CD4-positive, CD25-positive, alpha-beta regulatory T cell (primary cell): ENCODE data around the gene IQCE. TPM values are rescaled to one million over a fixed set of nuclear protein-coding genes. Genes with fewer than 3 reads are reported as not detected.
"Not testable (repeated sequence)": the region's sequence is repeated elsewhere in the genome, so short reads cannot be mapped to it uniquely, and the experiment has no call there.

ENCODE experiments used
- ATAC-seq, 2 donors: fragments of 150-1000 bp; cut with Tn5 transposase; one replicate each; pipeline ENCODE4 v1.10.0; 2021; ENCODE audit warnings: low read depth in 2 of 2, moderate number of reproducible peaks in 2 of 2, moderate library complexity in 1 of 2
- DNase-seq, 3 donors: peaks; one replicate each; pipeline versions ENCODE4 v3.0.0 to v3.0.0-alpha.2; 2012 to 2022; ENCODE audit warnings: mixed read lengths in 1 of 3
- H3K27ac ChIP-seq: one replicate; pipeline ENCODE4 v1.7.0; 2013; ENCODE audit warnings: mild to moderate bottlenecking, low read length; ENCODE audit not compliant: insufficient read depth, poor library complexity, severe bottlenecking
- H3K27me3 ChIP-seq: one replicate; pipeline ENCODE4 v1.7.0; 2013; ENCODE audit warnings: low read length; ENCODE audit not compliant: control insufficient read depth, insufficient read depth
- H3K36me3 ChIP-seq: one replicate; pipeline ENCODE4 v1.7.0; 2013; ENCODE audit warnings: mild to moderate bottlenecking, low read length, moderate library complexity; ENCODE audit not compliant: control insufficient read depth, insufficient read depth
- H3K4me1 ChIP-seq: 2 replicates; pipeline ENCODE4 v1.7.0; 2013; ENCODE audit warnings: mild to moderate bottlenecking, low read length; ENCODE audit not compliant: insufficient read depth, control insufficient read depth, poor library complexity, severe bottlenecking
- H3K4me3 ChIP-seq: one replicate; pipeline ENCODE4 v1.7.0; 2013; ENCODE audit warnings: low read depth, mild to moderate bottlenecking, low read length, moderate library complexity
- H3K9me3 ChIP-seq, 2 experiments: 1 replicate in 1 of 2; 2 replicates in 1 of 2; pipeline ENCODE4 v1.7.0; 2013; ENCODE audit warnings: low read length in 2 of 2, mild to moderate bottlenecking in 1 of 2, moderate library complexity in 1 of 2; ENCODE audit not compliant: control insufficient read depth in 2 of 2
- H3K27ac Mint-ChIP-seq, 3 donors: one replicate each; pipeline ENCODE4 v1.8.0; 2020 to 2022; ENCODE audit warnings: mild to moderate bottlenecking in 3 of 3, mixed read lengths in 3 of 3, moderate library complexity in 2 of 3
- H3K27me3 Mint-ChIP-seq: one replicate; pipeline ENCODE4 v1.8.0; 2022; ENCODE audit warnings: mild to moderate bottlenecking, mixed read lengths
- H3K36me3 Mint-ChIP-seq: one replicate; pipeline ENCODE4 v1.8.0; 2020; ENCODE audit warnings: mixed read lengths
- H3K4me1 Mint-ChIP-seq, 4 donors: one replicate each; pipeline ENCODE4 v1.8.0; 2020 to 2022; ENCODE audit warnings: mixed read lengths in 4 of 4, mild to moderate bottlenecking in 1 of 4
- H3K4me3 Mint-ChIP-seq, 4 donors: one replicate each; pipeline ENCODE4 v1.8.0; 2020 to 2022; ENCODE audit warnings: mild to moderate bottlenecking in 4 of 4, mixed read lengths in 4 of 4, moderate library complexity in 3 of 4
- H3K9me3 Mint-ChIP-seq, 7 donors: one replicate each; pipeline ENCODE4 v1.8.0; 2020 to 2022; ENCODE audit warnings: mixed read lengths in 7 of 7, mild to moderate bottlenecking in 3 of 7, moderate library complexity in 2 of 7
- polyA plus RNA-seq, 4 donors: library from polyadenylated mRNA; unstranded; fragments of 300-500 nt; fragmentation: Illumina TruSeq; gene quantifications; one replicate each; pipeline ENCODE4 v1.2.3, GENCODE V29; 2021
- total RNA-seq: library from RNA; stranded (reverse); gene quantifications from one replicate; pipeline ENCODE4 v1.2.3, GENCODE V29; 2022

The IQCE gene
- total and polyA plus RNA-seq, 5 donors from 2014 or later: 0.69 to 6.6 (median 1.00) TPM

- no peaks in the 10 kb centered on the region for H3K27me3 ChIP-seq
- H3K9me3 Mint-ChIP-seq: no peaks in the 10 kb centered on the region
- ATAC-seq (no peak), DNase-seq (no peak)
- H3K4me1 Mint-ChIP-seq: no peaks in the 10 kb centered on the region
- H3K4me3 ChIP-seq: no peak overlapping the region
- H3K27me3 Mint-ChIP-seq: no peaks in the 10 kb centered on the region
- H3K36me3 Mint-ChIP-seq: peaks cover 15% of the 10 kb centered on the region
- no peak overlapping the region for H3K4me3 Mint-ChIP-seq
- H3K4me1 ChIP-seq: no peaks in the 10 kb centered on the region
- H3K27ac ChIP-seq: no peak overlapping the region
- no peak overlapping the region for H3K27ac Mint-ChIP-seq
- H3K36me3 ChIP-seq: no peaks in the 10 kb centered on the region
- H3K9me3 ChIP-seq: no peaks in the 10 kb centered on the region
Measured at GRCh38 chr7:2587134-2587533, 28.4 kb downstream of the IQCE start.

- DNase-seq (no peak), ATAC-seq (no peak)
- no peaks in the 10 kb centered on the region for H3K36me3 ChIP-seq
- no peaks in the 10 kb centered on the region for H3K27me3 ChIP-seq
- no peaks in the 10 kb centered on the region for H3K9me3 ChIP-seq
- no peak overlapping the region for H3K27ac ChIP-seq
- no peaks in the 10 kb centered on the region for H3K27me3 Mint-ChIP-seq
- peaks cover 17% of the 10 kb centered on the region for H3K36me3 Mint-ChIP-seq
- no peaks in the 10 kb centered on the region for H3K4me1 Mint-ChIP-seq
- H3K4me1 ChIP-seq: no peaks in the 10 kb centered on the region
- H3K4me3 ChIP-seq: no peak overlapping the region
- H3K9me3 Mint-ChIP-seq: no peaks in the 10 kb centered on the region
- no peak overlapping the region for H3K4me3 Mint-ChIP-seq
- no peak overlapping the region for H3K27ac Mint-ChIP-seq
Measured at GRCh38 chr7:2587778-2588177, 29.0 kb downstream of the IQCE start.

- no peak overlapping the region for H3K27ac ChIP-seq
- no peak overlapping the region for H3K27ac Mint-ChIP-seq
- H3K4me3 ChIP-seq: no peak overlapping the region
- H3K36me3 Mint-ChIP-seq: peaks cover 17% of the 10 kb centered on the region
- no peak overlapping the region for H3K4me3 Mint-ChIP-seq
- H3K36me3 ChIP-seq: no peaks in the 10 kb centered on the region
- H3K4me1 ChIP-seq: no peaks in the 10 kb centered on the region
- DNase-seq (no peak), ATAC-seq (no peak)
- no peaks in the 10 kb centered on the region for H3K9me3 ChIP-seq
- no peaks in the 10 kb centered on the region for H3K27me3 ChIP-seq
- no peaks in the 10 kb centered on the region for H3K9me3 Mint-ChIP-seq
- no peaks in the 10 kb centered on the region for H3K4me1 Mint-ChIP-seq
- no peaks in the 10 kb centered on the region for H3K27me3 Mint-ChIP-seq
Measured at GRCh38 chr7:2589341-2589740, 30.6 kb downstream of the IQCE start.

GRCh38 chr7:2589941-2590340, 31.2 kb downstream of the IQCE start:
- not testable (repeated sequence) for H3K9me3 Mint-ChIP-seq, H3K27me3 ChIP-seq, H3K4me3 ChIP-seq, H3K27ac ChIP-seq, H3K4me1 ChIP-seq, DNase-seq, H3K9me3 ChIP-seq, H3K4me3 Mint-ChIP-seq, ATAC-seq, H3K27ac Mint-ChIP-seq, H3K4me1 Mint-ChIP-seq, H3K27me3 Mint-ChIP-seq, H3K36me3 ChIP-seq
- H3K36me3 Mint-ChIP-seq: peaks cover 17% of the 10 kb centered on the region

- Histone ChIP-seq H3K27me3 (no peaks in the 10 kb centered on the region), H3K4me3 (no peak overlapping the region), H3K4me1 (no peaks in the 10 kb centered on the region), H3K36me3 (no peaks in the 10 kb centered on the region), H3K9me3 (no peaks in the 10 kb centered on the region), H3K27ac (no peak overlapping the region)
- no peak for DNase-seq
- ATAC-seq: no peak
- Mint-ChIP-seq H3K4me1 (no peaks in the 10 kb centered on the region), H3K27ac (no peak overlapping the region), H3K9me3 (no peaks in the 10 kb centered on the region), H3K4me3 (no peak overlapping the region), H3K36me3 (peaks cover 17% of the 10 kb centered on the region), H3K27me3 (no peaks in the 10 kb centered on the region)
Measured at GRCh38 chr7:2592375-2592865, 33.6 kb downstream of the IQCE start.

- H3K4me1 Mint-ChIP-seq: no peaks in the 10 kb centered on the region
- Histone ChIP-seq H3K36me3 (no peaks in the 10 kb centered on the region), H3K27ac (no peak overlapping the region), H3K27me3 (no peaks in the 10 kb centered on the region), H3K4me3 (no peak overlapping the region), H3K9me3 (no peaks in the 10 kb centered on the region), H3K4me1 (no peaks in the 10 kb centered on the region)
- H3K27ac Mint-ChIP-seq: no peak overlapping the region
- no peak overlapping the region for H3K4me3 Mint-ChIP-seq
- peaks cover 17% of the 10 kb centered on the region for H3K36me3 Mint-ChIP-seq
- DNase-seq (no peak), ATAC-seq (no peak)
- no peaks in the 10 kb centered on the region for H3K27me3 Mint-ChIP-seq
- no peaks in the 10 kb centered on the region for H3K9me3 Mint-ChIP-seq
Measured at GRCh38 chr7:2593036-2593727, 34.4 kb downstream of the IQCE start.

GRCh38 chr7:2594599-2594998, 35.8 kb downstream of the IQCE start:
- H3K27ac ChIP-seq: no peak overlapping the region

GRCh38 chr7:2595258-2595860, 36.6 kb downstream of the IQCE start:
- ATAC-seq (no peak), DNase-seq (no peak)
- H3K4me3 ChIP-seq: no peak overlapping the region
- H3K27ac Mint-ChIP-seq: peak overlapping the region in 1 of 3 donors; percentile 81
- no peaks in the 10 kb centered on the region for H3K27me3 ChIP-seq
- H3K36me3 Mint-ChIP-seq: peaks cover 15% of the 10 kb centered on the region
- H3K9me3 ChIP-seq: no peaks in the 10 kb centered on the region
- H3K27ac ChIP-seq: no peak overlapping the region
- no peaks in the 10 kb centered on the region for H3K36me3 ChIP-seq
- no peaks in the 10 kb centered on the region for H3K9me3 Mint-ChIP-seq
- H3K27me3 Mint-ChIP-seq: no peaks in the 10 kb centered on the region
- H3K4me1 ChIP-seq: no peaks in the 10 kb centered on the region
- H3K4me1 Mint-ChIP-seq: no peaks in the 10 kb centered on the region
- H3K4me3 Mint-ChIP-seq: no peak overlapping the region

More at GRCh38 chr7:2594599-2594998, 35.8 kb downstream of the IQCE start:
- H3K9me3 ChIP-seq: no peaks in the 10 kb centered on the region
- no peaks in the 10 kb centered on the region for H3K36me3 ChIP-seq
- no peaks in the 10 kb centered on the region for H3K4me1 ChIP-seq
- H3K4me3 ChIP-seq: no peak overlapping the region
- H3K27me3 ChIP-seq: no peaks in the 10 kb centered on the region
- Mint-ChIP-seq H3K27me3 (no peaks in the 10 kb centered on the region), H3K36me3 (peaks cover 17% of the 10 kb centered on the region), H3K4me1 (no peaks in the 10 kb centered on the region), H3K9me3 (no peaks in the 10 kb centered on the region), H3K4me3 (no peak overlapping the region), H3K27ac (peak overlapping the region in 2 of 3 donors; percentile 51 to 81)
- ATAC-seq: no peak
- no peak for DNase-seq
